H1 (cell line): ENCODE measurements around the gene STX4.

ENCODE experiments used
- BRCA1 ChIP-seq: IDR thresholded peaks from 2 replicates; pipeline ENCODE4 v1.6.1; 2012; ENCODE audit warnings: low read depth, low read length, improper control_type of control experiment
- CREB1 ChIP-seq: IDR thresholded peaks from 2 replicates; pipeline ENCODE4 v1.6.1; 2012; ENCODE audit warnings: inconsistent platforms
- CTCF ChIP-seq, 3 experiments: IDR thresholded peaks; 1 replicate in 2 of 3; 2 replicates in 1 of 3; pipeline versions ENCODE4 v1.5.1 to v1.6.1; 2011; ENCODE audit warnings: low read length in 3 of 3, mild to moderate bottlenecking in 3 of 3, inconsistent platforms in 2 of 3, low read depth in 1 of 3, moderate library complexity in 1 of 3; ENCODE audit not compliant: insufficient read depth in 1 of 3; ENCODE audit errors: control extremely low read depth in 1 of 3
- EP300 ChIP-seq, 2 experiments: IDR thresholded peaks; 1 replicate in 1 of 2; 2 replicates in 1 of 2; pipeline ENCODE4 v1.6.1; 2011 to 2012; ENCODE audit warnings: low read depth in 2 of 2, low read length in 2 of 2, mild to moderate bottlenecking in 2 of 2, borderline replicate concordance in 1 of 2, inconsistent platforms in 1 of 2, moderate library complexity in 1 of 2
- EZH2 ChIP-seq: fragments of 200-600 bp; sonication (generic); IDR thresholded peaks from 2 replicates; pipeline ENCODE4 v1.7.1; 2012; ENCODE audit warnings: low read depth, mild to moderate bottlenecking, moderate library complexity, low read length, inconsistent platforms; ENCODE audit not compliant: severe bottlenecking
- POLR2A ChIP-seq, 2 experiments: IDR thresholded peaks; 1 replicate in 1 of 2; 2 replicates in 1 of 2; pipeline ENCODE4 v1.6.1; 2011; ENCODE audit warnings: low read depth in 2 of 2, low read length in 2 of 2, mild to moderate bottlenecking in 2 of 2; ENCODE audit errors: control extremely low read depth in 1 of 2
- SIN3A ChIP-seq, 2 experiments: IDR thresholded peaks in 1 of 2; conservative IDR thresholded peaks in 1 of 2; 2 replicates each; pipeline ENCODE4 v1.6.1; 2011 to 2012; ENCODE audit warnings: low read length in 2 of 2, improper control_type of control experiment in 1 of 2, low read depth in 1 of 2, mild to moderate bottlenecking in 1 of 2
- SRF ChIP-seq: IDR thresholded peaks from 2 replicates; pipeline ENCODE4 v1.6.1; 2011; ENCODE audit warnings: mild to moderate bottlenecking, low read depth, low read length, moderate library complexity

DNA sequence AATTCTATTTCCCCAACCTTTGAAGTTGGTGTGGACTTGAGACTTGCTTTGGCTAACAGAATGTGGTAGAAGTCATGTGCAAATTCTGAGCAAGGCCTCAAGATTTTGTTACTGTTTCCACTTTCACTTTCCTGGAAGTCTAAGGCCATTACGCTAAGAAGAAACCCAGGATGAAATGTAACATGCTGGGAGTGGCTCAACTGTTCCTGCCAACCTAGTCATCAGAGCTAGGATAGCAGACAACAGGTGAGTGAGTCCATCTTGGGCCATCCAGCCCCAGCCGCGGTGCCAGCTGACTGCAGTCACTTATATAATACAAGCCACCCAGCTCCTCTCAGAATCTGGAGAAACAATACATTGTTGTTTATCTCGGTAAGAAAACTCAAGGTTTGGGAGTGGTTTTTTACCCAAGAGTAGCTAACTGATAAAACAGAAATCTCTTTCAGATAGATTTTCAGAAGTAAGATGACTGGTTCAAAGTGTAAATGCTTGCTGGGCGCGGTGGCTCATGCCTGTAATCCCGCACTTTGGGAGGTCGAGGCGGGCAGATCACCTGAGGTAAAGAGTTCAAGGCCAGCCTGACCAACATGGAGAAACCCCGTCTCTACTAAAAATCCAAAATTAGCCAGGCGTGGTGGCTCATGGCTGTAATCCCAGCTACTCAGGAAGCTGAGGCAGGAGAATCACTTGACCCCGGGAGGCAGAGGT is 10.7 kb upstream of the STX4 start:
- TF ChIP-seq EP300 (IDR thresholded peaks at IDR 0.05; ENCODE audit: borderline replicate concordance in 1 of 2, low read depth in 2 of 2, low read length in 2 of 2) (no peak), CTCF (IDR thresholded peaks at IDR 0.05; ENCODE audit: control extremely low read depth in 1 of 3, insufficient read depth in 1 of 3, low read depth in 1 of 3, low read length in 3 of 3) (no peak), EZH2 (no peak), SIN3A (conservative IDR thresholded peaks at IDR 0.05 in 1 of 2, IDR thresholded peaks at IDR 0.05 in 1 of 2; ENCODE audit: low read depth in 1 of 2, low read length in 2 of 2) (no peak), POLR2A (IDR thresholded peaks at IDR 0.05; ENCODE audit: control extremely low read depth in 1 of 2, low read depth in 2 of 2, low read length in 2 of 2) (no peak), CREB1 (no peak), BRCA1 (no peak), SRF (no peak)
